Astrocyte of the cerebellum (primary cell): Measurements from ENCODE around the gene PDE6D.
"Not testable (repeated sequence)": the region's sequence is repeated elsewhere in the genome, so short reads cannot be mapped to it uniquely, and the experiment has no call there.

Experiments used
- DNase-seq: peaks from one replicate; pipeline ENCODE4 v3.0.0-alpha.2; 2011; ENCODE audit warnings: low read depth
- H3K4me3 ChIP-seq: 2 replicates; pipeline ENCODE4 v1.5.1; 2011; ENCODE audit warnings: mild to moderate bottlenecking, low read depth, low read length, moderate library complexity
- in situ Hi-C: cut with HindIII; loops from 2 replicates; pipeline ENCODE4 v1.10.0; 2017; ENCODE audit warnings: low sequenced_read_pairs
- TF ChIP-seq, protein P1 (sequence below): IDR thresholded peaks from 2 replicates; pipeline ENCODE4 v1.5.1; 2012; ENCODE audit warnings: low read length, low read depth, moderate library complexity, mild to moderate bottlenecking; ENCODE audit errors: missing control alignments

The PDE6D gene

DNA sequence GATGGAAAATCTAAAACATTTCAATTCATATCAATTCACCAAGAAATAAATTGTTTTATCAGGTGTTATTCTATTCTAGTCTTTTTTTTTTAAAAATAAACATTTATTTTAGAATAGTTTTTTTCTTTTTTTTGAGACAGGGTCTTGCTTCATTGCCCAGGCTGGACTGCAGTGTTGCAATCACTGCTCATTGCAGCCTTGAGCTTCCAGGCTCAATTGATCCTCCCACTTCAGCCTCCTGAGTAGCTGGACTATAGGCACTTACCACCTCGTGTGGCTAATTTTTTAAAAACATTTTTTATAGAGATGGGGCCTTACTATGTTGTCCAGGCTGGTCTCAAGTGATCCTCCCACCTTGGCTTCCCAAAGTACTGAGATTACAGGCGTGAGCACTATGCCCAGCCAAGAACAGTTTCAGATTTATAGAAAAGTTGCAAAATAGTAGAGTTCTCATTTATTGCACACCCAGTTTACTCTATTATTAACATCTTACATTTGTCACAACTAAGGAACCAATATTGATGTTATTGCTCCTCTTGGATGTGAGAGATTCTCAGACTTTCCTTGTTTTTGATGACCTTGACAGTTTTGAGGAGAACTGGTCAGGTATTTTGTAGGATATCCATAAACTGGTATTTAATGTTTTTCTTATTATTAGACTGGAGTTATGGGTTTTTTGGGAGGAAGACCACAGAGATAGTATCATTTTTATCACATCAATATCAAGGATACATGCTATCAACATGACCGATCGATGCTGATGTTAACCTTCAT, 29.9 kb downstream of the PDE6D start:
- TF ChIP-seq, protein P1, sequence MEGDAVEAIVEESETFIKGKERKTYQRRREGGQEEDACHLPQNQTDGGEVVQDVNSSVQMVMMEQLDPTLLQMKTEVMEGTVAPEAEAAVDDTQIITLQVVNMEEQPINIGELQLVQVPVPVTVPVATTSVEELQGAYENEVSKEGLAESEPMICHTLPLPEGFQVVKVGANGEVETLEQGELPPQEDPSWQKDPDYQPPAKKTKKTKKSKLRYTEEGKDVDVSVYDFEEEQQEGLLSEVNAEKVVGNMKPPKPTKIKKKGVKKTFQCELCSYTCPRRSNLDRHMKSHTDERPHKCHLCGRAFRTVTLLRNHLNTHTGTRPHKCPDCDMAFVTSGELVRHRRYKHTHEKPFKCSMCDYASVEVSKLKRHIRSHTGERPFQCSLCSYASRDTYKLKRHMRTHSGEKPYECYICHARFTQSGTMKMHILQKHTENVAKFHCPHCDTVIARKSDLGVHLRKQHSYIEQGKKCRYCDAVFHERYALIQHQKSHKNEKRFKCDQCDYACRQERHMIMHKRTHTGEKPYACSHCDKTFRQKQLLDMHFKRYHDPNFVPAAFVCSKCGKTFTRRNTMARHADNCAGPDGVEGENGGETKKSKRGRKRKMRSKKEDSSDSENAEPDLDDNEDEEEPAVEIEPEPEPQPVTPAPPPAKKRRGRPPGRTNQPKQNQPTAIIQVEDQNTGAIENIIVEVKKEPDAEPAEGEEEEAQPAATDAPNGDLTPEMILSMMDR = no peak
- no peak for DNase-seq
- H3K4me3 ChIP-seq = no peak overlapping the region
- in situ Hi-C loops = no loop called here

DNA sequence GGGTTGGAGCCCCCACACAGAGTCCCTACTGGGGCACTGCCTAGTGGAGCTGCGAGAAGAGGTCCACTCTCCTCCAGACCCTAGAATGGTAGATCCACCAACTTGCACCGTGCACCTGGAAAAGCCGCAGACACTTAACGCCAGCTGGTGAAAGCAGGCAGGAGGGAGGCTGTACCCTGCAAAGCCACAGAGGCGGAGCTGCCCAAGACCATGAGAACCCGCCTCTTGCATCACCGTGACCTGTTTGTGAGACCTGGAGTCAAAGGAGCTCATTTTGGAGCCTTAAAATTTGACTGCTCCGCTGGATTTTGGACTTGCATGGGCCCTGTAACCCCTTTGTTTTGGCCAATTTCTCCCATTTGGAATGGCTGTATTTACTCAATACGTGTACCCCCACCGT, 32.1 kb downstream of the PDE6D start:
- in situ Hi-C loops, DNase-seq, H3K4me3 ChIP-seq: not testable (repeated sequence)

DNA sequence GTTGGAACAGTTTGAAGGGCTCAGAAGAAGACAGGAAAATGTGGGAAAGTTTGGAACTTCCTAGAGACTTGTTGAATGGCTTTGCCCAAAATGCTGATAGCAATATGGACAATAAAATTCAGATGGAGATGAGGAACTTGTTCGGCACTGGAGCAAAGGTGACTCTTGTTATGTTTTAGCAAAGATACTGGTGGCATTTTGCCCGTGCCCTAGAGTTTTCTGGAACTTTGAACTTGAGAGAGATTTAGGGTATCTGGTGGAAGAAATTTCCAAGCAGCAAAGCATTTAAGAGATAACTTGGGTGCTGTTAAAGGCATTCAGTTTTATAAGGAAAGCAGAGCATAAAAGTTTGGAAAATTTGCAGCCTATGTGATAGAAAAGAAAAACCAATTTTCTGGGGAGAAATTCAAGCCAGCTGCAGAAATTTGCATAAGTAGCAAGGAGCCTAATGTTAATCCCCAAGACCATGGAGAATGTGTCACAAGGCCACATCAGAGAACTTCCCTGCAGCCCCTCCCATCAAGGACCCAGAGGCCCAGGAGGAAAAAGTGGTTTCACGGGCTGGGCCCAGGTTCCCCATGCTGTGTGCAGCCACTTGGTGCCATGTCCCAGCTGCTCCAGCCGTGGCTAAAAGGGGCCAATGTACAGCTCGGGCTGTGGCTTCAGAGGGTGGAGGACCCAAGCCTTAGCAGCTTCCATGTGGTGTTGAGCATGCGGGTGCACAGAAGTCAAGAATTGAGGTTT, 32.8 kb downstream of the PDE6D start:
- in situ Hi-C loops, H3K4me3 ChIP-seq, DNase-seq: not testable (repeated sequence)

DNA sequence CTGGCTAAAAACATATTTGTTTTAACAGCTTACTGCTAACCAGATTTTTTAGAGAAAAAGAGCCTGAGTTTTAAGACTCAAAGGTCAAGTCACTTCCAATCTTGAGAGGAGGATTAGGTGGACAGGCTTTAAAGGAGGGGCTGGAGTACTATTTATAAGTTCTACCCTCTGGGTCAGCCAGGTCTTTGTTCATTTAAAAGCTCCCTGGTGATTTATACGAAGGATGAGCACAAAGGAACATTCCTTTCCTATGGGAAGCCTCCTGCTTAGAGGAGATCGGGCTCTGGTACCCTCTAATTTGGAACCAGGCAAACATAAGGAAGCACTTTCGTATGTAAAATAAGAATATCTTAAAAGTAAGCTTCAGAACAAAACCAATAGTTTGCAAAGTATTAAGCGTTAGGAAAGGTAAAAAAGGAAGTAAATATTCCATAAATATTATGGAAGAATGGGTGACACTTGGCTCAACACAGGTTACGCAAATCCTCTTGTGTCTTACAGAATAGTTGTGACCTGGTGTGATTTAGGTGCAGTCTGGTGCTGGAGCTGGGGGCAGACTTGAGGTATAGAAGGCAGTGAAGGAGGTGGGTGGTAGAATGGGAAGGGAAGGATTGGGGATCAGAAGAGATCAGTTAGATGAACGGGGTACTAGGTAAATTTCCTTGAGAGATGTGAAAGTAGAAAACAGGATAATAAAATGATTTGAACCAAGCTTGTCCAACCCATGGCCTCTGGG, 35.6 kb downstream of the PDE6D start:
- in situ Hi-C loops = no loop called here
- H3K4me3 ChIP-seq = no peak overlapping the region
- TF ChIP-seq, protein P1 = no peak
- DNase-seq = no peak

DNA sequence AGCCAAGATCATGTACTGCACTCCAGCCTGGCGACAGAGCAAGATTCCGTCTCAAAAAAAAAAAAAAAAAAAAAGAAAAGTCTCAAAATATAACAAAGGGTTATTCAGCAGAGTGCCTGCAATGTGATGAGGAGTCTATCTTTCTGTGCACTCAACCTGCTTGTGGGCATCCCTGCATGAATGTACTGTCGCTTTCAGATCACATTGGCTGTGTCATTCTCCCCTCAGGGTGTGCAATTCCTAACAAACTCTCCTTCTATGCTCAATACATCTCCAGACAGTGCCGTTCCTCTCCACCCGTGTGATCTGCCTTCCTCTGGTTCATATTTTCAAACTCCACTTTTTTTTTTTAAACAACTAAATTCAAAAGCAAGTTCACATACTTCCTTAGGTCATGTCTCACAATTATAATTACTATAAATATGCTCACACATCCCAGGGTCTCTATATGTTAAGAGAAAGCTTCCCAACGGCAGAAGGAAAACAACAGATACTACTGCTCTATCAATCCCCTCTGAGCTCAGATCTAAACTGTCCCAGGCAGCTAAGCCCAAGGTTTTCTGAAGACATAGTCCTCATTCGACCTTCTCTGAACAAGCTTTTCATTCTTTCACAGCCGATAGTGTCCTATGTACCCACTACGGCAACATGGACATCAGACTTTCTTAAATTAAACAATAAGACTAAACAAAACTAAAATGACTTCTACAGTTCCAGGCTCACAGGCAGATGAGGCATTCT, 37.5 kb downstream of the PDE6D start:
- no peak overlapping the region for H3K4me3 ChIP-seq
- DNase-seq = no peak
- in situ Hi-C loops = no loop called here
- TF ChIP-seq, protein P1 = no peak

DNA sequence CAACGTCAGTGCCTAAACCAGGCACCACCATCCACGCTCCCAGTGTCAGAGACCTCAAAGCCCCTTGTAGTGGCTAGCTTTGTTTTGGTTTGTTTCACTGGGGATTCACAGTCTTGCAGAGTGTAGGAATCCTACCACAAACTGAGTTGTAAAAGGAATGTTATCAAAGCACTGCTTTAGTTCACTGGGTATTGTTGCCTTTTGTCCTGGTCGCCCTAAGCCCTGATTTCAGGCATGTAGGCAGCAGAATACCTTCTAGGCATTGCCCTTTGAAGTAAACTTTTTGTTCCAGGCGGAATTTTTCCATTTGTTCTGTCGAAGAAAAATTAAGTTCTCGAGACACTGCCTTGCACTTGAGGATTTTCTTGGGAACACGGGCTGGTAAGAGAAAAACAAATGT, 43.3 kb downstream of the PDE6D start:
- TF ChIP-seq, protein P1 = no peak
- in situ Hi-C loops = no loop called here
- no peak for DNase-seq
- H3K4me3 ChIP-seq = no peak overlapping the region

DNA sequence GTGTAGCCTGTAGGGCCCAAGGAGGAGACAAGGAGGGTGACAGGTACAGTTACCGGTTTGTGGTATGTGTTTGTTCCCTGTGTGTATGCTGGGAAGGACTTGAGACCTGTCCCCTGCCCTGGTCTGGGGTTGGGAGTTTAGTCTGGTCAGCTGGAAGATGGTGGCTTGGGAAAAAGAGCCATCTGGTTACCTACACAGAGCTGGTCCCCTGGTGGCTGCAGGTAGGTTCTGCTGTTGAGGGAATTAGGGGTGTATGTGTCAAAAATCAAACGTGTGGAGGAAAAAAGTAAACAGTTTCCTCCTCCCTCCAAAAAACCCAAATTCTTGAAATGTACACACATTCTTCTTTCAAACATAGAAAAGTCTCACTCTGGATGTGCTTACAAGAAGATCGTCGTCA, 48.5 kb downstream of the PDE6D start:
- TF ChIP-seq, protein P1 = no peak
- no peak overlapping the region for H3K4me3 ChIP-seq
- in situ Hi-C loops = no loop called here
- DNase-seq = no peak
